IMR-90 (cell line): ENCODE measurements around the gene ANKRD26. TPM values are rescaled to one million over a fixed set of nuclear protein-coding genes. Genes with fewer than 3 reads are reported as not detected.

Experiments used
- ATAC-seq: fragments of 200-7000 bp; cut with Tn5 transposase; 2 replicates; pipeline ENCODE4 v1.9.1; 2020; ENCODE audit warnings: low read depth, mild to moderate bottlenecking, moderate library complexity
- BruUV-seq: library from RNA; stranded (reverse); fragments of 400-500 nt; replicated peaks from 2 replicates; lab custom pipeline; 2021; lab: Mats Ljungman, UMichigan
- CTCF ChIA-PET: fragments of 300-600 bp; formaldehyde crosslinking; extraction: SDS; loops from one replicate; lab custom pipeline; 2021; ENCODE audit warnings: antibody characterized with exemption; lab: Yijun Ruan, JAX
- POLR2A ChIA-PET: fragments of 300-600 bp; sonication (Branson Sonifier 250); formaldehyde crosslinking; loops from one replicate; lab custom pipeline; 2022; ENCODE audit warnings: antibody characterized with exemption; ENCODE audit not compliant: unreplicated experiment; lab: Charles Lee
- DNase-seq: peaks from one replicate; pipeline ENCODE4 v3.0.0; 2013
- H2AFZ ChIP-seq: replicated peaks from 2 replicates; pipeline ENCODE3; 2013; ENCODE audit warnings: low read length, mild to moderate bottlenecking; ENCODE audit not compliant: poor library complexity
- H2AK5ac ChIP-seq: 2 replicates; pipeline ENCODE4 v1.6.1; 2013; ENCODE audit warnings: low read depth, low read length, inconsistent platforms
- H2AK9ac ChIP-seq: replicated peaks from 2 replicates; pipeline ENCODE3; 2013; ENCODE audit warnings: mild to moderate bottlenecking, low read depth, low read length, moderate library complexity; ENCODE audit not compliant: poor library complexity
- H2BK120ac ChIP-seq: 2 replicates; pipeline ENCODE4 v1.6.1; 2013; ENCODE audit warnings: low read depth, low read length, inconsistent platforms
- H2BK15ac ChIP-seq: 3 replicates; pipeline ENCODE4 v1.6.1; 2013; ENCODE audit warnings: low read depth, low read length, inconsistent platforms
- H2BK20ac ChIP-seq: 2 replicates; pipeline ENCODE4 v1.6.1; 2013; ENCODE audit warnings: low read depth, mild to moderate bottlenecking, inconsistent platforms, low read length, moderate library complexity
- H2BK5ac ChIP-seq: 2 replicates; pipeline ENCODE4 v1.6.1; 2013; ENCODE audit warnings: mild to moderate bottlenecking, low read depth, low read length, inconsistent platforms; ENCODE audit not compliant: poor library complexity, severe bottlenecking
- H3K14ac ChIP-seq: replicated peaks from 2 replicates; pipeline ENCODE4 v1.6.1; 2013; ENCODE audit warnings: low read depth, low read length, inconsistent platforms
- H3K18ac ChIP-seq: 2 replicates; pipeline ENCODE4 v1.6.1; 2013; ENCODE audit warnings: low read depth, low read length, control low read depth
- H3K23ac ChIP-seq: 2 replicates; pipeline ENCODE4 v1.6.1; 2013; ENCODE audit warnings: low read depth, low read length, inconsistent platforms
- H3K27ac ChIP-seq: 2 replicates; pipeline ENCODE4 v1.5.1; 2013; ENCODE audit warnings: mild to moderate bottlenecking, control low read depth, low read length; ENCODE audit not compliant: insufficient read depth
- H3K27me3 ChIP-seq: 2 replicates; pipeline ENCODE4 v1.6.1; 2013; ENCODE audit warnings: low read length; ENCODE audit not compliant: control insufficient read depth, insufficient read depth
- H3K36me3 ChIP-seq: 2 replicates; pipeline ENCODE4 v1.6.1; 2013; ENCODE audit warnings: low read length, mixed read lengths; ENCODE audit not compliant: control insufficient read depth, insufficient read depth
- H3K4ac ChIP-seq: 2 replicates; pipeline ENCODE4 v1.6.1; 2013; ENCODE audit warnings: low read depth, low read length, inconsistent platforms
- H3K4me1 ChIP-seq: 2 replicates; pipeline ENCODE4 v1.6.1; 2013; ENCODE audit warnings: low read length, mixed read lengths; ENCODE audit not compliant: control insufficient read depth, insufficient read depth
- H3K4me2 ChIP-seq: 2 replicates; pipeline ENCODE4 v1.6.1; 2013; ENCODE audit warnings: low read depth, mild to moderate bottlenecking, control low read depth, low read length, moderate library complexity
- H3K4me3 ChIP-seq: 2 replicates; pipeline ENCODE4 v1.5.1; 2013; ENCODE audit warnings: low read depth, mild to moderate bottlenecking, control low read depth, low read length, moderate library complexity; ENCODE audit not compliant: insufficient read depth
- H3K56ac ChIP-seq: 2 replicates; pipeline ENCODE4 v1.6.1; 2013; ENCODE audit warnings: low read length, inconsistent platforms; ENCODE audit not compliant: insufficient read depth; ENCODE audit errors: extremely low read depth
- H3K79me1 ChIP-seq, 2 experiments: 2 replicates each; pipeline ENCODE4 v1.6.1; 2013; ENCODE audit warnings: low read length in 2 of 2, inconsistent platforms in 1 of 2, low read depth in 1 of 2
- H3K9ac ChIP-seq: 2 replicates; pipeline ENCODE4 v1.6.1; 2013; ENCODE audit warnings: low read depth, low read length, control low read depth
- H3K9me1 ChIP-seq: 2 replicates; pipeline ENCODE4 v1.6.1; 2013; ENCODE audit warnings: low read length, inconsistent platforms; ENCODE audit not compliant: insufficient read depth
- H3K9me3 ChIP-seq: 2 replicates; pipeline ENCODE4 v1.6.1; 2013; ENCODE audit warnings: low read length; ENCODE audit not compliant: control insufficient read depth, insufficient read depth
- H4K20me1 ChIP-seq: 2 replicates; pipeline ENCODE4 v1.6.1; 2013; ENCODE audit warnings: low read length, inconsistent platforms; ENCODE audit not compliant: insufficient read depth
- H4K5ac ChIP-seq: 2 replicates; pipeline ENCODE4 v1.6.1; 2013; ENCODE audit warnings: mild to moderate bottlenecking, low read depth, low read length, control low read depth
- H4K8ac ChIP-seq, 2 experiments: 2 replicates each; pipeline ENCODE4 v1.6.1; 2013; ENCODE audit warnings: low read depth in 2 of 2, low read length in 2 of 2, control low read depth in 1 of 2, inconsistent platforms in 1 of 2
- H4K91ac ChIP-seq: 2 replicates; pipeline ENCODE4 v1.6.1; 2013; ENCODE audit warnings: low read depth, low read length, inconsistent platforms; ENCODE audit not compliant: insufficient read depth
- FOS ChIP-seq: fragments of 150-350 bp; IDR thresholded peaks from 2 replicates; pipeline ENCODE4 v1.6.1; 2016; ENCODE audit warnings: low read depth, low read length
- MAFK ChIP-seq: IDR thresholded peaks from 2 replicates; pipeline ENCODE4 v1.6.1; 2012; ENCODE audit warnings: low read depth, low read length, improper control_type of control experiment
- MXI1 ChIP-seq: IDR thresholded peaks from 2 replicates; pipeline ENCODE4 v1.6.1; 2012; ENCODE audit warnings: low read depth, mild to moderate bottlenecking, low read length, moderate library complexity, borderline replicate concordance
- POLR2A ChIP-seq: IDR thresholded peaks from 2 replicates; pipeline ENCODE4 v1.6.1; 2012; ENCODE audit warnings: mild to moderate bottlenecking, low read depth, low read length
- RAD21 ChIP-seq: IDR thresholded peaks from 2 replicates; pipeline ENCODE4 v1.6.1; 2012; ENCODE audit warnings: low read length, improper control_type of control experiment
- RCOR1 ChIP-seq: IDR thresholded peaks from 2 replicates; pipeline ENCODE4 v1.6.1; 2012; ENCODE audit warnings: mild to moderate bottlenecking, low read length, improper control_type of control experiment; ENCODE audit not compliant: insufficient replicate concordance
- RFX5 ChIP-seq: IDR thresholded peaks from 2 replicates; pipeline ENCODE4 v1.8.0; 2012; ENCODE audit warnings: low read depth, mild to moderate bottlenecking, low read length, moderate library complexity
- SMC3 ChIP-seq: fragments of 150-350 bp; IDR thresholded peaks from 2 replicates; pipeline ENCODE4 v1.6.1; 2016; ENCODE audit warnings: low read depth, mild to moderate bottlenecking, antibody characterized with exemption, low read length, moderate library complexity
- WGBS, 2 experiments: methylation state at CpG; one replicate each; pipeline versions ENCODE4 v1.1.5 to v1.1.7; 2013; ENCODE audit warnings: missing lambda C conversion rate in 2 of 2; ENCODE audit not compliant: insufficient read length in 1 of 2; ENCODE audit errors: extremely low coverage in 2 of 2; 5-methylcytosine and 5-hydroxymethylcytosine counted together
- dilution Hi-C: fragments of 300-500 bp; cut with HindIII; formaldehyde crosslinking; loops from one replicate; pipeline ENCODE4 v1.14.3; 2018; ENCODE audit warnings: low sequenced_read_pairs; ENCODE audit not compliant: unreplicated experiment
- in situ Hi-C: fragments of 300-500 bp; cut with MboI; formaldehyde crosslinking; loops from 3 replicates; pipeline ENCODE4 v1.14.3; 2019; ENCODE audit warnings: low sequenced_read_pairs, inconsistent platforms, mixed read lengths
- intact Hi-C: fragments of 100-400 bp; cut with micrococcal nuclease; formaldehyde crosslinking; loops from 2 replicates; pipeline ENCODE4 v1.10.0; 2022
- polyA plus RNA-seq, 3 experiments: library from polyadenylated mRNA; depleted of rRNA; stranded (reverse); fragments of >200 nt; gene quantifications; 2 replicates each; pipeline ENCODE4 v1.2.3, GENCODE V29; 2012; ENCODE audit warnings: low replicate concordance in 1 of 3
- total RNA-seq: library from RNA; depleted of rRNA; stranded (reverse); fragments of >200 nt; gene quantifications from 2 replicates; pipeline ENCODE4 v1.2.3, GENCODE V29; 2012
- TF ChIP-seq, protein P1 (sequence below): fragments of 150-350 bp; IDR thresholded peaks from 2 replicates; pipeline ENCODE4 v1.6.1; 2017; ENCODE audit warnings: mild to moderate bottlenecking, antibody characterized with exemption, low read length, low read depth
- TF ChIP-seq, protein P2 (sequence below): fragments of 150-350 bp; IDR thresholded peaks from 2 replicates; pipeline ENCODE4 v1.6.1; 2016; ENCODE audit warnings: low read depth, mild to moderate bottlenecking, low read length, moderate library complexity, borderline replicate concordance

The ANKRD26 gene
- total and polyA plus RNA-seq, 2 of the 4 experiments (the other 2 are of a cell fraction), result 1.3 to 4.8 TPM

DNA sequence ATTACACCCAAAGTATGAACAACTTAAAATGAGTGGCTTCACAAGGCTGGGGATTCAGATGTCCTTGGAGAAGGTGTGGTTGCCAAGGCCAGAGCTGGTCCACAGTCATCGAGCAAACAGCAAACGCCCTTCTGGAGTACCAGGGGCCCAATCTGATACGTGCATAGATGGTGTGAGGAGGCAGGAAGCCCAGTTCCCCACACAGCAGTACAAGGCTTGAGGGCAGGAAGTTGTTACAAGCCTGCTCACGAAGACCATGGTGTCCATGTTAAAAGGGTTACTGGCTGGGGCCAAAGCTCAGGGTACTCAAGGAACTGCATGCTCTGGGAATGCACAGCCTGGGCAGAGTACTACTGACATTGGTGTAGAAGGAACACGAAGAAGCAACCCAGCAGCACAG, 4.6 kb upstream of the ANKRD26 start:
- Histone ChIP-seq H2BK5ac (no peak overlapping the region), H3K9ac (no peak overlapping the region), H4K20me1 (no peaks in the 10 kb centered on the region), H3K56ac (no peak overlapping the region), H2AK5ac (no peak overlapping the region), H2AK9ac (no peak overlapping the region), H3K9me3 (0 out of 2 replicates have a peak, but pooled peaks cover 2% of the 10 kb centered on the region), H4K8ac (no peak overlapping the region), H3K18ac (no peak overlapping the region), H4K5ac (no peak overlapping the region), H3K14ac (no peak overlapping the region), H3K4me3 (no peak overlapping the region), H4K91ac (no peak overlapping the region), H3K4me2 (no peak overlapping the region), H2AFZ (no peak overlapping the region), H3K79me1 (no peaks in the 10 kb centered on the region; a peak in 1 of 4 replicates), H3K36me3 (peaks cover 12% of the 10 kb centered on the region), H3K23ac (no peak overlapping the region), H3K9me1 (peaks cover 5% of the 10 kb centered on the region; the same call in 1 of the 2 replicates), H2BK120ac (no peak overlapping the region), H3K4me1 (no peaks in the 10 kb centered on the region), H2BK15ac (no peak overlapping the region), H3K27ac (no peak overlapping the region), H3K27me3 (no peaks in the 10 kb centered on the region), H2BK20ac (no peak overlapping the region), H3K4ac (no peak overlapping the region)
- ATAC-seq (no peak), DNase-seq (no peak)
- TF ChIP-seq POLR2A (no peak), RCOR1 (no peak), MXI1 (no peak), RFX5 (no peak), RAD21 (no peak), MAFK (no peak), FOS (no peak), SMC3 (no peak)
- TF ChIP-seq, protein P1, sequence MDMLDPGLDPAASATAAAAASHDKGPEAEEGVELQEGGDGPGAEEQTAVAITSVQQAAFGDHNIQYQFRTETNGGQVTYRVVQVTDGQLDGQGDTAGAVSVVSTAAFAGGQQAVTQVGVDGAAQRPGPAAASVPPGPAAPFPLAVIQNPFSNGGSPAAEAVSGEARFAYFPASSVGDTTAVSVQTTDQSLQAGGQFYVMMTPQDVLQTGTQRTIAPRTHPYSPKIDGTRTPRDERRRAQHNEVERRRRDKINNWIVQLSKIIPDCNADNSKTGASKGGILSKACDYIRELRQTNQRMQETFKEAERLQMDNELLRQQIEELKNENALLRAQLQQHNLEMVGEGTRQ, result no peak
- TF ChIP-seq, protein P2, sequence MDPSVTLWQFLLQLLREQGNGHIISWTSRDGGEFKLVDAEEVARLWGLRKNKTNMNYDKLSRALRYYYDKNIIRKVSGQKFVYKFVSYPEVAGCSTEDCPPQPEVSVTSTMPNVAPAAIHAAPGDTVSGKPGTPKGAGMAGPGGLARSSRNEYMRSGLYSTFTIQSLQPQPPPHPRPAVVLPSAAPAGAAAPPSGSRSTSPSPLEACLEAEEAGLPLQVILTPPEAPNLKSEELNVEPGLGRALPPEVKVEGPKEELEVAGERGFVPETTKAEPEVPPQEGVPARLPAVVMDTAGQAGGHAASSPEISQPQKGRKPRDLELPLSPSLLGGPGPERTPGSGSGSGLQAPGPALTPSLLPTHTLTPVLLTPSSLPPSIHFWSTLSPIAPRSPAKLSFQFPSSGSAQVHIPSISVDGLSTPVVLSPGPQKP, result no peak
- POLR2A ChIA-PET, result no interaction called here
- intact Hi-C loops, result no loop called here
- dilution Hi-C loops, result no loop called here
- in situ Hi-C loops, result no loop called here
- no TSS peak for BruUV-seq
- CTCF ChIA-PET, result no interaction called here
- no CpG with 5 or more reads among the region's 5 CpGs for WGBS, 2 experiments
